Lung microvascular endothelial cell (primary cell): ENCODE data around the gene NCS1. TPM values are rescaled to one million over a fixed set of nuclear protein-coding genes. Genes with fewer than 3 reads are reported as not detected.

Experiments used
- total RNA-seq: library from RNA; depleted of rRNA; stranded (reverse); fragments of >200 nt; gene quantifications from 2 replicates; pipeline ENCODE4 v1.2.1, GENCODE V29; 2014

The NCS1 gene
- total RNA-seq, 1 donor from 2014 or later, result 4.8 TPM

Other genes starting within 250 kb of the NCS1 start
- gene FNBP1, start 129.2 kb upstream of the NCS1 start, total RNA-seq, result 30.3 and 51.2 TPM in 2 replicates
- gene GPR107, start 118.5 kb upstream of the NCS1 start, total RNA-seq, result 19.2 and 20.4 TPM in 2 replicates
- gene HMCN2, start 93.4 kb downstream of the NCS1 start, total RNA-seq, result under 0.01 TPM in 1 of 2 replicates, not detected in the other